OCI-LY3 (cell line): Measurements from ENCODE around the gene ATP8A2.

ENCODE experiments used
- EZH2phosphoT487 ChIP-seq: fragments of 200-600 bp; shearing (Covaris generic); IDR thresholded peaks from 2 replicates; pipeline ENCODE4 v1.6.1; 2018; ENCODE audit warnings: antibody characterized with exemption, mixed run types, low read depth
- TF ChIP-seq, protein P1 (sequence below): fragments of 200-600, 300-600 bp; sonication (generic); IDR thresholded peaks from 2 replicates; pipeline ENCODE4 v1.5.1; 2014; ENCODE audit warnings: antibody characterized with exemption, low read length, low read depth

DNA sequence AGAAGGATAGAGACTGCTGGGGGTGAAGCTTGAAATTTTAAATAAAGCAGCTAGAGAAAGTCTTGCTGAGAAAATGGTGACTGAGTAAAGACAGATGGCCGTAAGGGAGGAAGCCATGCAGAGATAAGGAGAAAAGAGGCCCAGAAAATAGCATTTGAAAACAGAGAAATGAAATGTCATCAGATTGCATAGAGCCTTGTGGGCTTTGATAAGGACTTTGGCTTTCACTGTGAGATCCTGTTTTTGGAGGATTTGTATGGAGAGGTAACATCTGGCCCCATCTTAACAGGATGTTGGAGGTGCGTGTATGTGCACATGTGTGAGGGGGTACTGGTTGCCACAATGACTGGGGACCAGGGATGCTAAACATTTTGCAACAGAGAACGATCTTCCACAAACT, 19.5 kb upstream of the ATP8A2 start:
- TF ChIP-seq, protein P1, sequence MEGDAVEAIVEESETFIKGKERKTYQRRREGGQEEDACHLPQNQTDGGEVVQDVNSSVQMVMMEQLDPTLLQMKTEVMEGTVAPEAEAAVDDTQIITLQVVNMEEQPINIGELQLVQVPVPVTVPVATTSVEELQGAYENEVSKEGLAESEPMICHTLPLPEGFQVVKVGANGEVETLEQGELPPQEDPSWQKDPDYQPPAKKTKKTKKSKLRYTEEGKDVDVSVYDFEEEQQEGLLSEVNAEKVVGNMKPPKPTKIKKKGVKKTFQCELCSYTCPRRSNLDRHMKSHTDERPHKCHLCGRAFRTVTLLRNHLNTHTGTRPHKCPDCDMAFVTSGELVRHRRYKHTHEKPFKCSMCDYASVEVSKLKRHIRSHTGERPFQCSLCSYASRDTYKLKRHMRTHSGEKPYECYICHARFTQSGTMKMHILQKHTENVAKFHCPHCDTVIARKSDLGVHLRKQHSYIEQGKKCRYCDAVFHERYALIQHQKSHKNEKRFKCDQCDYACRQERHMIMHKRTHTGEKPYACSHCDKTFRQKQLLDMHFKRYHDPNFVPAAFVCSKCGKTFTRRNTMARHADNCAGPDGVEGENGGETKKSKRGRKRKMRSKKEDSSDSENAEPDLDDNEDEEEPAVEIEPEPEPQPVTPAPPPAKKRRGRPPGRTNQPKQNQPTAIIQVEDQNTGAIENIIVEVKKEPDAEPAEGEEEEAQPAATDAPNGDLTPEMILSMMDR, result no peak
- TF ChIP-seq EZH2phosphoT487, result no peak
